Measurements from ENCODE around the gene FOXO6.

- TF ChIP-seq SUZ12 (IDR thresholded peaks at IDR 0.05), result no peak
- no peak for TF ChIP-seq TARDBP (IDR thresholded peaks at IDR 0.05)
- no peak for TF ChIP-seq FOXM1 (IDR thresholded peaks at IDR 0.05; ENCODE audit: borderline replicate concordance)
Observed at GRCh38 chr1:41385398-41386195, 24.4 kb downstream of the FOXO6 start.

Data from HEK293T (cell line).